SK-N-SH treated with all-trans-retinoic acid at 6 μM for 48 hours (cell line): ENCODE data around the gene CDC42BPB.

Experiments
- ATAC-seq: fragments of 200-7000 bp; cut with Tn5 transposase; 3 replicates; pipeline ENCODE4 v1.9.1; 2020; ENCODE audit warnings: mild to moderate bottlenecking, moderate library complexity
- ARNTL ChIP-seq: fragments of 450-650 bp; formaldehyde crosslinking; IDR thresholded peaks from 2 replicates; pipeline ENCODE4 v1.5.0; 2020; ENCODE audit warnings: low read depth, mild to moderate bottlenecking, moderate library complexity, borderline replicate concordance
- BACH2 ChIP-seq: fragments of 250-450 bp; sonication (Bioruptor Pico); IDR thresholded peaks from 2 replicates; pipeline ENCODE4 v1.9.0; 2021; ENCODE audit warnings: mild to moderate bottlenecking, borderline replicate concordance
- CREB5 ChIP-seq: fragments of 250-450 bp; sonication (Bioruptor Pico); IDR thresholded peaks from 2 replicates; pipeline ENCODE4 v1.5.1; 2020; ENCODE audit warnings: low read depth, mild to moderate bottlenecking, moderate library complexity
- CSDC2 ChIP-seq: fragments of 250-450 bp; sonication (Bioruptor Pico); IDR thresholded peaks from 2 replicates; pipeline ENCODE4 v1.5.0; 2020; ENCODE audit warnings: mild to moderate bottlenecking, moderate library complexity
- CSRNP3 ChIP-seq: fragments of 250-450 bp; sonication (Bioruptor Pico); IDR thresholded peaks from 2 replicates; pipeline ENCODE4 v1.5.1; 2021; ENCODE audit warnings: mild to moderate bottlenecking, moderate library complexity
- ESRRG ChIP-seq: fragments of 250-450 bp; sonication (Bioruptor Pico); IDR thresholded peaks from 2 replicates; pipeline ENCODE4 v1.6.1; 2021; ENCODE audit warnings: mild to moderate bottlenecking
- GLIS3 ChIP-seq: fragments of 250-450 bp; sonication (Bioruptor Pico); IDR thresholded peaks from 2 replicates; pipeline ENCODE4 v1.5.0; 2020; ENCODE audit warnings: mild to moderate bottlenecking, moderate library complexity
- ISL1 ChIP-seq: fragments of 250-450 bp; sonication (Bioruptor Pico); IDR thresholded peaks from 2 replicates; pipeline ENCODE4 v2.1.2; 2022; ENCODE audit warnings: mild to moderate bottlenecking, moderate library complexity
- OSR1 ChIP-seq: fragments of 250-450 bp; sonication (Bioruptor Pico); IDR thresholded peaks from 2 replicates; pipeline ENCODE4 v1.8.0; 2022; ENCODE audit warnings: moderate library complexity, mild to moderate bottlenecking, inconsistent platforms
- PATZ1 ChIP-seq: fragments of 250-450 bp; sonication (Bioruptor Pico); IDR thresholded peaks from 2 replicates; pipeline ENCODE4 v1.8.0; 2020; ENCODE audit warnings: mild to moderate bottlenecking, moderate library complexity, borderline replicate concordance
- POU6F1 ChIP-seq: fragments of 250-450 bp; sonication (Bioruptor Pico); IDR thresholded peaks from 2 replicates; pipeline ENCODE4 v1.8.0; 2021; ENCODE audit warnings: low read depth, mild to moderate bottlenecking, moderate library complexity, borderline replicate concordance
- PPARA ChIP-seq: fragments of 250-450 bp; sonication (Bioruptor Pico); IDR thresholded peaks from 2 replicates; pipeline ENCODE4 v1.5.0; 2020; ENCODE audit warnings: mild to moderate bottlenecking, borderline replicate concordance
- RARB ChIP-seq: fragments of 250-450 bp; sonication (Bioruptor Pico); IDR thresholded peaks from 2 replicates; pipeline ENCODE4 v1.8.0; 2021; ENCODE audit warnings: mild to moderate bottlenecking, moderate library complexity
- SNAI2 ChIP-seq: fragments of 250-450 bp; sonication (Bioruptor Pico); IDR thresholded peaks from 2 replicates; pipeline ENCODE4 v1.5.0; 2020; ENCODE audit warnings: mild to moderate bottlenecking, moderate library complexity
- TCF4 ChIP-seq: fragments of 250-450 bp; sonication (Bioruptor Pico); IDR thresholded peaks from 2 replicates; pipeline ENCODE4 v1.8.0; 2021; ENCODE audit warnings: mild to moderate bottlenecking, moderate library complexity, borderline replicate concordance
- TOX ChIP-seq: fragments of 250-450 bp; sonication (Bioruptor Pico); IDR thresholded peaks from 2 replicates; pipeline ENCODE4 v1.8.0; 2021; ENCODE audit warnings: mild to moderate bottlenecking, moderate library complexity, borderline replicate concordance
- ZC3H10 ChIP-seq: fragments of 250-450 bp; sonication (Bioruptor Pico); IDR thresholded peaks from 2 replicates; pipeline ENCODE4 v1.5.1; 2021; ENCODE audit warnings: mild to moderate bottlenecking, moderate library complexity
- ZFP3 ChIP-seq: fragments of 250-450 bp; sonication (Bioruptor Pico); IDR thresholded peaks from 2 replicates; pipeline ENCODE4 v1.5.0; 2020; ENCODE audit warnings: mild to moderate bottlenecking, moderate library complexity
- ZNF565 ChIP-seq: fragments of 450-650 bp; formaldehyde crosslinking; conservative IDR thresholded peaks from 2 replicates; pipeline ENCODE4 v1.5.0; 2020; ENCODE audit warnings: low read depth, mild to moderate bottlenecking, moderate library complexity
- ZNF70 ChIP-seq: fragments of 450-650 bp; formaldehyde crosslinking; IDR thresholded peaks from 2 replicates; pipeline ENCODE4 v1.5.0; 2020; ENCODE audit warnings: mild to moderate bottlenecking, moderate library complexity
- ZNF8 ChIP-seq: fragments of 450-650 bp; formaldehyde crosslinking; IDR thresholded peaks from 2 replicates; pipeline ENCODE4 v1.5.0; 2020; ENCODE audit warnings: mild to moderate bottlenecking, moderate library complexity

CDC42BPB gene

GRCh38 chr14:103006991-103007520, 50.3 kb downstream of the CDC42BPB start:
- no peak for TF ChIP-seq RARB
- TF ChIP-seq SNAI2 (CRISPR knock-in tag), result no peak
- TF ChIP-seq CREB5 (CRISPR knock-in tag), result no peak
- TF ChIP-seq GLIS3 (CRISPR knock-in tag), result no peak
- no peak for TF ChIP-seq ESRRG (CRISPR knock-in tag)
- no peak for TF ChIP-seq ZNF565
- TF ChIP-seq ZNF70 (CRISPR knock-in tag), result no peak
- TF ChIP-seq PATZ1 (CRISPR knock-in tag), result no peak
- TF ChIP-seq POU6F1 (CRISPR knock-in tag), result no peak
- no peak for TF ChIP-seq CSRNP3 (CRISPR knock-in tag)
- no peak for TF ChIP-seq OSR1 (CRISPR knock-in tag)
- no peak for TF ChIP-seq TCF4 (CRISPR knock-in tag)
- no peak for TF ChIP-seq CSDC2 (CRISPR knock-in tag)
- TF ChIP-seq ZFP3, result no peak
- TF ChIP-seq ISL1 (CRISPR knock-in tag), result no peak
- ATAC-seq, result no peak

- TF ChIP-seq ZFP3, result no peak
- TF ChIP-seq ZNF70 (CRISPR knock-in tag), result no peak
- TF ChIP-seq CSRNP3 (CRISPR knock-in tag), result no peak
- no peak for TF ChIP-seq ISL1 (CRISPR knock-in tag)
- TF ChIP-seq POU6F1 (CRISPR knock-in tag), result no peak
- TF ChIP-seq PATZ1 (CRISPR knock-in tag), result no peak
- no peak for TF ChIP-seq GLIS3 (CRISPR knock-in tag)
- no peak for TF ChIP-seq TOX
- no peak for TF ChIP-seq ZNF565
- no peak for ATAC-seq
Measured at GRCh38 chr14:103006106-103006505, 51.2 kb downstream of the CDC42BPB start.

- TF ChIP-seq ZNF70 (CRISPR knock-in tag), result no peak
- TF ChIP-seq TOX, result no peak
- TF ChIP-seq RARB, result no peak
- TF ChIP-seq ARNTL (CRISPR knock-in tag), result no peak
- TF ChIP-seq ZC3H10, result no peak
- no peak for TF ChIP-seq POU6F1 (CRISPR knock-in tag)
- no peak for TF ChIP-seq ZNF8 (CRISPR knock-in tag)
- no peak for TF ChIP-seq TCF4 (CRISPR knock-in tag)
- no peak for TF ChIP-seq PATZ1 (CRISPR knock-in tag)
- no peak for TF ChIP-seq ESRRG (CRISPR knock-in tag)
- no peak for TF ChIP-seq ZNF565
- TF ChIP-seq PPARA (CRISPR knock-in tag), result no peak
- no peak for TF ChIP-seq BACH2 (CRISPR knock-in tag)
- no peak for ATAC-seq
Measured at GRCh38 chr14:103003850-103004249, 53.5 kb downstream of the CDC42BPB start.
